ENCODE results near the gene NPFFR2. TPM values are rescaled to one million over a fixed set of nuclear protein-coding genes. Genes with fewer than 3 reads are reported as not detected.

NPFFR2 gene
- total and polyA plus RNA-seq, 2 experiments from 2014 or later: not detected

- no peaks in the 10 kb centered on the region for H3K36me3 ChIP-seq (ENCODE audit: low read depth)
- H3K4me1 ChIP-seq (ENCODE audit: insufficient read depth): no peaks in the 10 kb centered on the region
- no peaks in the 10 kb centered on the region for H4K20me1 ChIP-seq (ENCODE audit: insufficient read depth)
- in situ Hi-C loops (cut with MboI): no loop called here
- no peak overlapping the region for H2AFZ ChIP-seq
- H3K9me2 ChIP-seq (ENCODE audit: insufficient read depth): no peaks in the 10 kb centered on the region
- no peak overlapping the region for H3K27ac ChIP-seq
- H3K79me2 ChIP-seq (ENCODE audit: insufficient read depth): no peaks in the 10 kb centered on the region
- no peaks in the 10 kb centered on the region for H3F3A ChIP-seq (ENCODE audit: insufficient read depth)
- no peak overlapping the region for H3K9ac ChIP-seq
- TF ChIP-seq EZH2 (IDR thresholded peaks at IDR 0.05; ENCODE audit: insufficient read depth, poor library complexity, severe bottlenecking) (no peak), EZH2phosphoT487 (IDR thresholded peaks at IDR 0.05; ENCODE audit: insufficient read depth, low read depth) (no peak)
- WGBS, 2 experiments (ENCODE audit: low coverage in 1 of 2, low lambda C conversion rate in 2 of 2, missing lambda C conversion rate in 2 of 2): 0 to 4% methylated on average over 1 of the region's 1 CpG
- no peak overlapping the region for H3K4me2 ChIP-seq (ENCODE audit: unreplicated experiment)
- H3K9me3 ChIP-seq (ENCODE audit: low read depth): no peaks in the 10 kb centered on the region
- no peak overlapping the region for H3K4me3 ChIP-seq
- no peak for DNase-seq
- H3K27me3 ChIP-seq (replicated peaks; ENCODE audit: insufficient read depth): no peaks in the 10 kb centered on the region
Observed at GRCh38 chr4:72171761-72172160, 140.0 kb downstream of the NPFFR2 start.

DNA sequence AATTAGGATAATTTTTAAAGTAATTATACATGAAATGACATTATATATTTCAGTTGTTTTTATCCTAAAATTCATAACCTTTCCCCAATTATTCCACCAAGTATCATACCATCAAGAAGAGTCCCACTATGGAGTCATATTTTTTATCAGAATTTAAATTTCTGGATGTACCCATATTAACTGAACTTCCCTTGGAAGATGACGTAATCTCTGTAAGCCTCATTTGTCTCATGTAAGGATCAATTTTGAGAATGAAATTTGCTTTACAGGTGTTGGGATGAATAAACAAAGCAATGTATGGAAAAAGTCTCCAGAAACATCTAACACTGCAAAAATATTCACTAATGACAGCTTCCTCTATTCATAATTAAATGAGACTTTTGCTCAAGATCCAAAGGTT lies 147.5 kb downstream of the NPFFR2 start:
- H3K9ac ChIP-seq: no peak overlapping the region
- no peaks in the 10 kb centered on the region for H3K79me2 ChIP-seq (ENCODE audit: insufficient read depth)
- whole genome bisulfite sequencing, 2 experiments (ENCODE audit: low coverage in 1 of 2, low lambda C conversion rate in 2 of 2, missing lambda C conversion rate in 2 of 2): 32 to 60% methylated on average over 1 of the region's 1 CpG
- H3K9me3 ChIP-seq (ENCODE audit: low read depth): no peaks in the 10 kb centered on the region
- H3K9me2 ChIP-seq (ENCODE audit: insufficient read depth): no peaks in the 10 kb centered on the region
- no peaks in the 10 kb centered on the region for H3K4me1 ChIP-seq (ENCODE audit: insufficient read depth)
- TF ChIP-seq EZH2phosphoT487 (IDR thresholded peaks at IDR 0.05; ENCODE audit: insufficient read depth, low read depth) (no peak), EZH2 (IDR thresholded peaks at IDR 0.05; ENCODE audit: insufficient read depth, poor library complexity, severe bottlenecking) (no peak)
- in situ Hi-C loops (cut with MboI): no loop called here
- H4K20me1 ChIP-seq (ENCODE audit: insufficient read depth): no peaks in the 10 kb centered on the region
- no peak overlapping the region for H3K4me3 ChIP-seq
- H3K4me2 ChIP-seq (ENCODE audit: unreplicated experiment): no peak overlapping the region
- no peaks in the 10 kb centered on the region for H3F3A ChIP-seq (ENCODE audit: insufficient read depth)
- H3K36me3 ChIP-seq (ENCODE audit: low read depth): no peaks in the 10 kb centered on the region
- H2AFZ ChIP-seq: no peak overlapping the region
- DNase-seq: no peak
- H3K27ac ChIP-seq: no peak overlapping the region
- no peaks in the 10 kb centered on the region for H3K27me3 ChIP-seq (replicated peaks; ENCODE audit: insufficient read depth)

- Histone ChIP-seq H3K9me2 (ENCODE audit: insufficient read depth) (no peaks in the 10 kb centered on the region), H3K27ac (no peak overlapping the region), H3K4me1 (ENCODE audit: insufficient read depth) (no peaks in the 10 kb centered on the region), H3K9me3 (ENCODE audit: low read depth) (no peaks in the 10 kb centered on the region), H3F3A (ENCODE audit: insufficient read depth) (no peaks in the 10 kb centered on the region), H2AFZ (no peak overlapping the region), H3K4me3 (no peak overlapping the region), H3K9ac (no peak overlapping the region), H3K27me3 (replicated peaks; ENCODE audit: insufficient read depth) (no peaks in the 10 kb centered on the region), H3K79me2 (ENCODE audit: insufficient read depth) (no peaks in the 10 kb centered on the region), H3K4me2 (ENCODE audit: unreplicated experiment) (no peak overlapping the region), H3K36me3 (ENCODE audit: low read depth) (no peaks in the 10 kb centered on the region), H4K20me1 (ENCODE audit: insufficient read depth) (no peaks in the 10 kb centered on the region)
- in situ Hi-C loops (cut with MboI): no loop called here
- TF ChIP-seq EZH2phosphoT487 (IDR thresholded peaks at IDR 0.05; ENCODE audit: insufficient read depth, low read depth) (no peak), EZH2 (IDR thresholded peaks at IDR 0.05; ENCODE audit: insufficient read depth, poor library complexity, severe bottlenecking) (no peak)
- 21 to 26% methylated on average over 1 of the region's 1 CpG for WGBS, 2 experiments (ENCODE audit: low coverage in 1 of 2, low lambda C conversion rate in 2 of 2, missing lambda C conversion rate in 2 of 2)
- DNase-seq: no peak
Observed at GRCh38 chr4:72186714-72187113, 154.9 kb downstream of the NPFFR2 start.

DNA sequence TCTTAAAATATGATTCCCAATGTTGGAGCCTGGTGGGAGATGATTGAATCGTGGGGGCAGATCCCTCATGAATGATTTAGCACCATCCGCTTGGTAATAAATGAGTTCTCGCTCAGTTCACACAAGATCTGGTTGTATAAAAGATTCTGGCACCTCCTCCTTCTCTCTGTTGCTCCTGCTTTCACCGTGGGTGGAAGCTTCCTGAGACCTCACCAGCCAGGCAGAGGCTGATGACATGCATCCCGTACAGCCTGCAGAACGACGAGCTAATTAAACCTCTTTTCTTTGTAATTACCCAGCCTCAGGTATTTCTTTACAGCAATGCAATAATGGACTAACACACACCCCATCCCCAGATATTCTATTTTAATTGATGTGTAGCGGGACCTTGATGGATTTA lies 162.2 kb downstream of the NPFFR2 start:
- no peak overlapping the region for H3K9ac ChIP-seq
- no peaks in the 10 kb centered on the region for H3K79me2 ChIP-seq (ENCODE audit: insufficient read depth)
- TF ChIP-seq EZH2phosphoT487 (IDR thresholded peaks at IDR 0.05; ENCODE audit: insufficient read depth, low read depth) (no peak), EZH2 (IDR thresholded peaks at IDR 0.05; ENCODE audit: insufficient read depth, poor library complexity, severe bottlenecking) (no peak)
- H3K4me2 ChIP-seq (ENCODE audit: unreplicated experiment): no peak overlapping the region
- no peaks in the 10 kb centered on the region for H4K20me1 ChIP-seq (ENCODE audit: insufficient read depth)
- H3K27me3 ChIP-seq (replicated peaks; ENCODE audit: insufficient read depth): no peaks in the 10 kb centered on the region
- no peak for DNase-seq
- in situ Hi-C loops (cut with MboI): no loop called here
- H3F3A ChIP-seq (ENCODE audit: insufficient read depth): no peaks in the 10 kb centered on the region
- no peak overlapping the region for H3K27ac ChIP-seq
- H3K4me3 ChIP-seq: no peak overlapping the region
- H3K9me3 ChIP-seq (ENCODE audit: low read depth): no peaks in the 10 kb centered on the region
- 48 to 49% methylated on average over 8 of the region's 8 CpGs for WGBS, 2 experiments (ENCODE audit: low coverage in 1 of 2, low lambda C conversion rate in 2 of 2, missing lambda C conversion rate in 2 of 2)
- no peaks in the 10 kb centered on the region for H3K9me2 ChIP-seq (ENCODE audit: insufficient read depth)
- no peaks in the 10 kb centered on the region for H3K36me3 ChIP-seq (ENCODE audit: low read depth)
- H3K4me1 ChIP-seq (ENCODE audit: insufficient read depth): no peaks in the 10 kb centered on the region
- H2AFZ ChIP-seq: no peak overlapping the region

GRCh38 chr4:72194453-72194852 lies 162.7 kb downstream of the NPFFR2 start:
- Histone ChIP-seq H3K4me3 (no peak overlapping the region), H2AFZ (no peak overlapping the region), H3K79me2 (ENCODE audit: insufficient read depth) (no peaks in the 10 kb centered on the region), H4K20me1 (ENCODE audit: insufficient read depth) (no peaks in the 10 kb centered on the region), H3K9ac (no peak overlapping the region), H3K9me3 (ENCODE audit: low read depth) (no peaks in the 10 kb centered on the region), H3K4me1 (ENCODE audit: insufficient read depth) (no peaks in the 10 kb centered on the region), H3K9me2 (ENCODE audit: insufficient read depth) (no peaks in the 10 kb centered on the region), H3K27ac (no peak overlapping the region), H3F3A (ENCODE audit: insufficient read depth) (no peaks in the 10 kb centered on the region), H3K27me3 (replicated peaks; ENCODE audit: insufficient read depth) (no peaks in the 10 kb centered on the region), H3K4me2 (ENCODE audit: unreplicated experiment) (no peak overlapping the region), H3K36me3 (ENCODE audit: low read depth) (no peaks in the 10 kb centered on the region)
- no peak for TF ChIP-seq EZH2phosphoT487 (IDR thresholded peaks at IDR 0.05; ENCODE audit: insufficient read depth, low read depth)
- TF ChIP-seq EZH2 (IDR thresholded peaks at IDR 0.05; ENCODE audit: insufficient read depth, poor library complexity, severe bottlenecking): no peak
- no peak for DNase-seq
- WGBS, 2 experiments (ENCODE audit: low coverage in 1 of 2, low lambda C conversion rate in 2 of 2, missing lambda C conversion rate in 2 of 2): 4 to 7% methylated on average over 1 of the region's 1 CpG
- in situ Hi-C loops (cut with MboI): no loop called here

Other genes with a start within 250 kb of the NPFFR2 start
- gene GC, start 247.9 kb upstream of the NPFFR2 start, total RNA-seq (2014; rRNA removed; shearing (Covaris generic)): not detected in 2 replicates
- gene GC, start 247.9 kb upstream of the NPFFR2 start, polyA plus RNA-seq (2016; fragmentation: Nextera tagmentation; extraction: Ambion mirVana): not detected in 2 replicates